GF-D8 (cell line): ENCODE results near the gene COL6A3.

Experiments used
- DNase-seq: peaks from one replicate; lab custom pipeline; 2025; lab: John Stamatoyannopoulos, UW

The COL6A3 gene

DNA sequence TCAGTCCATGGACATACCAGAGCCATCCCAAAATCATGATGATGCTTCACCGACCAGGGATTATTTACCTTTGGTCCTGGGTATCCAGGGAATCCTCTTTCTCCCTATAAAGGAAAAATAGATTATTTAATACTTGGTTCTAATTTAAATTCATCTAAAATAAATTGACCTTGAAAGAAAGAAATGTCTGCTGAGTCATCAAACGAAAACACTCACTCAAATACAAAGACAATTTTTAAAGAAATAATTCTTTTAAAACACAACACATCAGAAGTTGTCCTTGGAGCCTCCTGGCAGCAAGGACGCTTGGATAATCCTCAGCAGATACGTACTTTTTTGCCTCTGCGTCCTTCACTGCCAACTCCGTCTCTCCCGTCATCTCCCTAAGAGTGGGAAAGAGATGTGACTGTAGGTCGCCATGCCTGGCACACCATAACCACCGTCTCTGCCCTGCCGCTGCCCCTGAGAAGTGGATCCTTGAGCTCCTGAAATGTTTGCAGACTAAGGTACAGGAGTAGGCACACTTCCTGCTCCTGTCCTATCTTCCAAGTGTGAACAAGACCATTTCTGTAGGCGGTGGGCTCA is 65.6 kb downstream of the COL6A3 start:
- no peak for DNase-seq

DNA sequence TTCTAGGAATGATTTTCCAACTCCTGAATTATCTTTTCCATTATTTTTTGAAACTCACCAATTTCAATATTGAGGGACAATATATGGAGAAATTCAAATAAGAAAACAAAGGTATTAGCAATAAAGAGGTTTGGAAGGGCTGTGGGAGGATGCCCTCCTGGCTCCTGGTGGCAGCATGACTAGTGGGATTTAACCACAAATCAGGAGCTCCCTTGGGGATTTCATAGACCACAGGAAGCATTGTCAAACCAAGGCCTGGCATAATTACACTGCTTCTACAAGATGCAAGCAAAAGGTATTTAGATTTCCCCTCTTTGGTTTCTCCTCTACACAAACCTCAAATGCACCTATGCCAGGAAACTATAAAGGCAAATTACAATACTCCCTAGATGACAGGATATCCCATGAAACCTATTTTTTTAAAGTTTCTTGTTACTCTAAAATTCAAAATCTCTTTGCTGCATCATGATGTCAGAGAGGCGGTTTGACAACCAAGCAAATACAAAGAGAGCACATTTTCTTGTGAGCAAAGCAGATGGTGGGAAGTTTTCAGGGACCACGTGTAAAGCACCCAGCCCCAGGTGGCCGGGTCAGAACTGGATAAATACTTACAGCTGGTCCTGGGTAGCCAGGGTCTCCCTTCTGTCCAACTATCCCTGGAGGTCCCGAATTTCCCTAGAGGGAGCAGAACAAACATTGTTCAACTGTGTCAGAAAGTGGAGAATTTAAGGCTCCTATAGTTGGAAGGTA is 67.9 kb downstream of the COL6A3 start:
- DNase-seq: no peak

DNA sequence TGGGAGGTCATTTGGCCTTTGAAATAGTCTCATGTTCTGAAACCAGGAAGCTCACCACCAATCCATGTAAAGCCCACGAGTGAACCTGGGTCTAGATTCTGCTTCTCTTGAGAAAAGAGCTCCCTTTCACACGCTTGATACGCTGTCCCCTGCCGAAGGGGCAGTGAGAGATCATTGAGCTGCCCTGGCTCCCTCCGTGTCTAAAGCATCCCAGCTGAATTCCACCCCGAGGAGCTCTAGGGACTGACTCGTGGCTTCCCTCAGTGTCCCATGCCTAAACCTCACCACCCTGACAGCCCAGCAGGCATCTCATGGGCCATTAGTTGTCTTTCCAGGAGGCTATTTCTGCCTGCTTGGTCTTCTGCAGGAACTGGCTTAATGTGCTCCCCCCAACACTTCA is 68.6 kb downstream of the COL6A3 start:
- DNase-seq: no peak

DNA sequence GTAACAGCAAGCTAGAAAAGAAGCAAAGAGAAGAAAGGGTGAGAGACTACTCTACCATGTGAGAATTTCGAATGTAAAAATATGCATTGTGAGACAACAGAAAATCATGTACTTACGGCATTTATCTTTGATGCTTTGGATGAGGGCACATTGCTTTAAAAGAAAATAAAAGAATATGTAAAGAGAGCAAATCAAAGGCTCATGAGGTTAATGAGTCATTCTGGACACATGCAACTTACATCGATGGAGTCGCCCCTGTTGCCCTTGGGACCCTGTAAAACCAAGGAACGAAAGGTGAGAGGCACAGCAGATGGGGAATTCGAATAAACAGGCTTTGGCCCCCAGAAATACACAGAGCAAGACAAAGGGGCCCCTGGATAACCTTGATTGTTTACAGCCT is 69.0 kb downstream of the COL6A3 start:
- no peak for DNase-seq

DNA sequence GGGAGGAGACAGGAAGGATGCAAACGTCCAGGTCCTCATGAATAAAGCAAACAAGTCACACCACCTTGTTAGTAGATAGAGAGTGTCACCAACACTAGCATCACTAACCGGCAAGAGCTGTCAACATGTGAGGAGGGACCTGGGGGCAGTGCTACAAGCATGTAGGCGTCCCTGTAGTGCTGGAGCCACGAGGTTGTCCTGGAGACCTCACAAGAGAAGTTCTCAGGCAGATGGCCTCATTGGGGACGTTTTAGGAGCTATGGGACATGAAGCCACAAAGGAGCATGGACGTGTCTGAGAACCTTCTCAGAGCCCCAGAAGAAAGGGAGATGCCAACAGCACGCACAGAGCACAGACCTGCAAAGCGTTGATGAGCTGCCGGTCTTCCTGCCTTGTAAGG is 70.0 kb downstream of the COL6A3 start:
- no peak for DNase-seq

DNA sequence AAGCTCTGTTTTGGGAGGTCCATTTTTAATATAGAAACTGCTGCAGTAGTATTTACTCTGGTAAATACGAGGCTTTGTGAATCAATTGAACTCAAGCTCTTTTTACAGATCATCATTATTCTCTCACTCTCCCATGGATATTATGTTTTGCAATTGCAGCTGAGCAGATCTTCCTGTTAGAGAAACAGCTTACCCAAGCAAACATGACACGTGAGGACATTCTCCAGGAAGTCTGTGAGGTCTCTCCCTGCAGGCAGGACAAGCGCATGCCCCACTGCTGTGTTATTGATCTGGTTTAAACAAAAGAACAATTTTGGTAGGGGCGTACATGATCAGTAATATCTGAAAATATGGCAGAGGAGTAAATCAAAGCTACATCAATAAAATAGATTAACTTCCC is 72.1 kb downstream of the COL6A3 start:
- DNase-seq: no peak

DNA sequence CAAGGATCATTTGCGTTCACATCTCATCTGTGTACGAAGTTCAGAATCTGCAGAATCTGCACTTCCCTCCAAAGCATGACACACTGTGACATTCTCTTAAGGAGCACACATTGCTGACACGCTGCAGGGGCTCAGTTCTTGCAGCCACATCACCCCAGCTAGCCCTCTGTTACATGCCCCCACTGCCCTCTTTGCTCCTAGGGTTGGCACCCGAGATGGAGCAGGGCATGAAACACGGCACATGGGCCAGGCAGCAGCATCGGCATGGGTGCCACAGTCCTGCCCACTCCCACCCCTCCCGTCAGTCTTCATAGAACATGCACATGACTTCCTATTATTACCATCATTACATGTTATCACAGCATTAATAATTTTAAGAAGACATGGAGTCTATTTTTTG is 76.4 kb downstream of the COL6A3 start:
- DNase-seq: no peak

DNA sequence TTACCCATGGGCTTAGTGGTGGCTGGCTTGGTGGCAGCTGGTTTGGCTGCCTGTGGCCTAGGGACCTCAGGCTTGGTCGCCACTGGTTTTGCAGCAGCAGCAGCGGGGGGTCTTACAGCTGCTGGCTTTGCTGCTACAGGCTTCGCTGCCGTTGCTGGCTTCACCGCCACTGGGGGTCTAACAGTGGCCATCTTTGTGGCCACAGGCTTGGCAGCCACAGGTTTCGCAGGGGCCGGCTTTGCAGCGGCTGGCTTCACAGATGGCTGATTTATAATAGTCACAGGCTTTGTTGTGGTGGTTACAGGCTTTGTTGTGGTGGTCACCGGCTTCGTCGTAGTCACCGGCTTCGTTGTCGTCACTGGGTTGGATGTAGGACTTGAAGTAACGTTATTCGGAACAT is 77.8 kb downstream of the COL6A3 start:
- DNase-seq: no peak

DNA sequence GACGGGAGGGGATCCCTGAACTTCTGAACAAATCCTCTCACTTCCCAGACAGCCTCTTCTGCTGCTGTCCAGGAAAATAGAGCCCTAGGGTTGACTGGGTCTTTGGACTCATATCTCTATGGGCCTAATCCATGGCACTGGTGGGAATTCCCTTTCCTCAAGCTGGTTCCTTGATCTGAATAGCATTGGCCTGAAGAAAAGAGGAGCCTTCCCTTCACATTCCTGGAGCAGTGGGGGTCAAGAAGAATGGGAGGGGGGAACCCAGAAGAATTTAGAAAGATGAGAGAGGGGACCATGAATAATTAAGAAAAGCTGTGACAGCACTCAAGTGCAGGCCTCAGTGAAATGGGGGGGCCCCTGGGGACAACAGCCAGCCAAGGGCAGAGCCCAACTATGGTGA is 80.2 kb downstream of the COL6A3 start:
- no peak for DNase-seq

DNA sequence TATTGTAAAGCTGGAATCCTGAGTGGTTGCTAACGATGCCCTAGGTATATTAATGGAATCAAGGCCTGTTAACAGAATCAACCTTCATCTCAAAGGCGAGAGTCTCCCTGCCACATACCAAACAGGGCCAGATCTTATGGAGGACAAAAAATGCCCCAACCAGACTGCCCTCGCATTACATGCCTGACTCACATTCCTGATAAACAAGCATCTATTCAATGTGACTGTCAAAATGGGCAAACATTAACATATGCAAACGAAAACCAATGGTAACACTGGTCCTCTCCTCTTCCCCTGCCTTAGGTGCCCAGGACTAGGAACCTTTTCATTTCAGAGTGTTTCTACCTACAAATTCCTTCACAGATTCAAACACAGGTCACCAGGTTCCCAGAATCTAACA is 83.4 kb downstream of the COL6A3 start:
- no peak for DNase-seq

DNA sequence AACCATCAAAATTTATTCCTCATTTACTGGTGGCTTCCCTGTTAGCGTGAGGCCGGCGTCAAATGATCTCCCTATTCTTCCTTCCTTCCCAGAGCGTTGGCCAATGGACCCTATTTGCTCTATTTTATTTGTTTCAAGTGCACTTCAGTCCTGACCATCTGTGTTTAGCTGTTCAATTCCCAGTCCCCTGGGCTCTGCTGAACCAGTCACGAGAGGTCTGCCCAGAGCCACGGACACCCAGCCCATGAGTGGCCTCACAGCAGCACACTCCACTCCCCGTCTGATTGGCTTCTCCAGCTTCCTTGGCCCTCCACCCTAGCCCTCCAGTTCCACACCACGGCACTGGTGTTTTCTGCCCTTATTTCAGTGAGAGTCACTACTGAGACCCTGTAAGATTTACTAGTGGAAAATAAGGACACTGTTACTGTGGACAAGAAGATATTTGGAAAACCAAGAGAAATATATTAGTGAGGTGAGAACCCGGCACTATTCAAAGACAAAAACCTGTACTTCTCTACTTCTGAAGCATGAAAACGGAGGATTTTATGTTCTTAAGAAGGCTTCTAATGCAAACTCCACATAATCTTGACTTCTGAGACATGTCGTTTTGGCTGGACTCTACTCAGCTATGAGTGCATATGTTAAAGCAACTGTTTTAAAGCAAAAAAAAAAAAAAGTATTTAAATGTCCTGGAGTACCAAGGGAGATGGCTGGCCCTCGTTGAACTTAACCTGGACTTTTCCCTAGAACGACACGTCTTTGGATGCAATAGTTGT is 86.6 kb downstream of the COL6A3 start:
- no peak for DNase-seq

DNA sequence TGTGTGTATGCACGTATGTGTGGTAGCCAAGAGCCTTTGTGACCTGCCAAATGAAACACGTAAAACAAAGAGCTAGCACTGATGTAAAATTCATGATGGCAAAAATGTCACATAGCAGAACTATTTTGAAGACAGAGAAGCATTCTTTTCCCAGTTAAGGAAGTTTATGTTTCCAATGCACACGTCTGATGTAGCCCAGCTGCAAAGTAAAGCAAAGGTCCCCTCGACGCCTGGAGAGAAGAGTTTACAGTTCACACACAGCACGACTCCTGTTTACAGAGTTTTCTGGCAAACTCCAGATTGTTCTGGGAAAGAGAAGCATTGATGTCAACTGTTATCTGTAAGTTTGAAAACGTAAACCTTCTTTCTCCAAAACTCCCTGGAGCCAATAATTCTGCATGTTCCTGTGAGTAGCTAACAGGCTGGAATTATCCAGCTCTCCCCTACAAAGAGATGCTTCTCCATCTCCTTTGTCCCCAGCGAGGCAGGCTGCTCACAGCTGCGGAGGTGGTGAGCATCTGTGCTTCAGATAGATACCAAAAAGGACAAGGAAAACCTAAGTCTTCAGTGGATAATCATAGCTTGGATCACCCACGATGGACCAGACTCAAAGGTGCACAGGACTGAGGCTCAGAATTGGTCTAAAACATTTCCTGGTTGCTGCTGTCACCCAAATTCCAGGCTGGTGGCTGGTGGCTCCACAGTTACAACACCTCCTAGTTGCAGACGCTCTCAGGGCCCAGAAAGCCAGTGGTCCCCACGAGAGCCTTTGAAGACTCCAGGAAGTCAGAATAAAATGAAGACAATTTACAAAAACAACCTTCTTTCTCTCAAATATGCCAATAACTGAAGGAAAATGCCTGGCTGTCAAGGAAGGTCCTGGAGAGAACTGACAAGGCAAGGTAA is 87.4 kb downstream of the COL6A3 start:
- DNase-seq: no peak

DNA sequence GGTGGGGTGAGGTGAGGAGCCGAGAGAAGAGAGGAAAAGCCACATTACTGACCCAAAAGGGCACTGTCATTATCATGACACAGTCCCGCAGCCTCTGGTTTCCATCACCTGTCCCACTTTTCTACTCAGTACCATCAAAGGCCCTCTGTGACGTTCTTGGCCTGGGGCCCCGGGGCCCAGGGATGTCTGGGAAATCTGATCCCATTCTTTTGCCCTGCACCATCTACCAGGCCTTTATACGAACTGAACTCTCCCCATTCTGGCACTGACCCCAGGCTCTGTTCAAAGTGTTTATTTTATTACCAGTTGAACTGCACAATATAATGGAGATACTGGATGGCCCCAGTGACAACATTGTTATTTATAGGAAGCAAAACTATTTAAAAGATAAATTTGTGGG is 89.1 kb downstream of the COL6A3 start:
- DNase-seq: no peak

DNA sequence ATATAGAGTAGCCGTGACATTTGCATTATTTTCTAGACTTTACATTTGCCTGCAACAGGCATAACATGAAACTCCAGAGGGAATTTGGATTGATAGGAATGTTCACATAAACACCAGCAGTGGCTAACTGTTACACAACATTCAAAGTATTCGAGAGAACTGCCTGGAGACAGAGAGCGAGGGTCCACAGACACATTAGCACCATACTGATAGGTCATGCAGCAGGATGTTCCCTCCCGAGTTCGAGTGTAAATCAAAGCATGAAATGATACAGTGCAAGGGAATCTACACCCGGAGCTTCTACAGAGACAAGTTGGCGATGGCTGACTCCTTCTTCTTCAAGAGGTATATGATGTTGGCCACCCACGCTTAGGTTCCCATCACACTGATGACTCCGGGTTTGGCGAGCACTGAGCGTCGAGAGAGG is 89.5 kb downstream of the COL6A3 start:
- no peak for DNase-seq

DNA sequence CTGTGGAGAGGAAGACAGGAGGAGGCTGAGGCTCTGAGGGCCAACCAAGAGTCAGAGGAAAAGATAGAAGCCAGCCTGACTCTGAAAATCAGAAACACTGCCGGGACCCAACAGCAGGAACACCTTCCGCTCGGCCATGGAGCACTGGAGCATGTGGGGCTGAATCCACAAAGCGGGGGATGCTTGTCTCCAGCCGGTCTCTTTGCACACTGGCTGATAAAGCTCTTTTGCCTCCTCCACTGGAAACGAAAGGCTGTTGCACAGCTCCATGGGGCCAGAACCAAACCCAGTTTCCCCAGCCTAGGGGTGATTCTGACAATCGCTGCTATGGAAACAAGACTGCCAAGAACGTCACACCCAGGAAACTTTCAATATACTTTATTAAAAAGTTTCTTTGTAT is 90.3 kb downstream of the COL6A3 start:
- no peak for DNase-seq

DNA sequence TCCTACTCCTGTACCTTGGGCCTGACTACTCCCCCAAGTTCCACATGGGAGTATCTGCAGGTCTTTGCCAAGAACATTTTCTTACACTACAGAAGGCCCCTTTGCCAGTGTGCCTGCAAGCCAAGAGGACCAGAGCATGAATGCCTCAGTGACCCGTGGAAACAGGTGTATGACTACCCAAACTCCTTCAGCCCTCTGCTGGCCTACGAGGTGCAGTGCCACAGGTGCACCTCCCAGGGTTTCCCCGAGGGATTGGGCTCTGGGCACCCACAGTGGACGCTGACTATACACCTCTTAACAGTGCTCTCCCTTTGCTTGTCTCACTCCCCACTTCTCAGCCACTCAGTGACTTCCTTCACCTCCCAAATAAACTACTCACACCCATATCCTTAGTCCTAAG is 91.4 kb downstream of the COL6A3 start:
- no peak for DNase-seq

DNA sequence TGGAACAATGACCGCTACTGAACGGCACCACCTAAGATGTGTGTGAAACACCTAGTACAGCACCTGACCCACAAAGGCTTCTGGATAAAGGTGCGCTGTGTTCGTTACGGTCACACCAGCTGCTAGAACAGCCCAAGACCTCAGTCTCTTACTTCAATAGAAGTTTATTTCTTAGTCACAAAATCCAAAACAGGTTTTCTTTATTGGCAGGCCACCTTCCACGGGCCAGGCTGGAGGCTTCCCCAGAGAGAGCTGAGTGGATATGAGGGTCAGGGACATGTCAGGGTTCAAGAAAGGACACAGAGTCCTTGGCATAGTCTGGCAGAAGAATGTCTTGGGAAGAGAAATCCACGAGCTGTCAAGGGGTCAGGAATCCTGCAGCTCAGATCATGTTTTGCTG is 92.2 kb downstream of the COL6A3 start:
- DNase-seq: no peak

DNA sequence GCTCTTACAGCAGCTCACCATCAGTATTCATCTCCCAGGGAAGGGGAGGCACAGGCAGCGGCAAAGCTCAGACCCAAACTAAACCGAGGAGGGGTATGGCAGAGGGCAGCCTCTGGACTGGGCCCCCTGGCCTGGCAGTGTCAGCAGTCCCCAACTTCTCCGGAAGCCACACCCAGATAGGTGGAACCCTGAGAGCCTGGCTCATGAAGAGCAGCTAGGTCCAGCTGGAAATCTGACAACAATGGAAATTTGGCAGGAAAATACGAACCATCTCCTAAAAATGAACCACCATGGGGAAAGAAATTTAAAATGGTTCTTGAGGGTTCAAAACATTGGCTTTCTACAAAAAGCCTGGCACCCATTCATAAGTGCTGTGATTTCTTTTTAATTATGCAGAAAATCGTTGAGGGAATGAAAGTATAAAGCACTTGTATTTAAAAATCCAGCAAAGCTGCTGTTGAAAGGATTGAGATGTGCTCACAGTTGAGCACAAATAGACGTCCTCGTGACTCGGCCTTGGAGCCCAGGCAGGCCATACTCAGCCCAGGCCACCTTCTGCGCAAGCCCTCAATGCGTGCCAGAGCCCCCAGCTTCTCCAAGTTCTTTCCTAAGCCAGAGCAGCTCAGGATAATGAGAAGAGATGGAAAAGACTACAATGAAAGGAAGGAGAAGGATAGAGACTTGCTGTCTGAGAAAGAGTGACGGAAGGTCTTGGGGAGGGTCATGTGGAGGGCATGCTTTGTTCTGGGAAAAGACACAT is 93.0 kb downstream of the COL6A3 start:
- no peak for DNase-seq

DNA sequence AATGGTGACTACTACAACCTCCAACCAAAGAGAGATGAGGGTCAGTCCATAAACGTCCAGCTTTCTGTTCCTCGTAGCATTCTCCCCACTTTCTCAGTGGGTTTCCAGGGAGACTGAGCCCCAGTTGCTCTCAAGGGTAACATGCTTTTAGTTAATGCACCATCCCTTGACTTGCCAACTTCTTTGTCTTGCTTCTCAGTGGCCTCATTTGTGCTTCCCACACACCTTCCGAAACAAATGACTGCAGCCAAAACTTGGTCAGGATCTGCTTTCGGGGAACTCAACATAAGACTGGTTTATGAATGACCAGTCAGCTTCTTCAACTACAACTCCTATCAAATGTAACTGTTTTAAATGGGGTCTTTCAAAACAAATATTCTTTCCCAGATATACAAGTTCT is 94.1 kb downstream of the COL6A3 start:
- no peak for DNase-seq

DNA sequence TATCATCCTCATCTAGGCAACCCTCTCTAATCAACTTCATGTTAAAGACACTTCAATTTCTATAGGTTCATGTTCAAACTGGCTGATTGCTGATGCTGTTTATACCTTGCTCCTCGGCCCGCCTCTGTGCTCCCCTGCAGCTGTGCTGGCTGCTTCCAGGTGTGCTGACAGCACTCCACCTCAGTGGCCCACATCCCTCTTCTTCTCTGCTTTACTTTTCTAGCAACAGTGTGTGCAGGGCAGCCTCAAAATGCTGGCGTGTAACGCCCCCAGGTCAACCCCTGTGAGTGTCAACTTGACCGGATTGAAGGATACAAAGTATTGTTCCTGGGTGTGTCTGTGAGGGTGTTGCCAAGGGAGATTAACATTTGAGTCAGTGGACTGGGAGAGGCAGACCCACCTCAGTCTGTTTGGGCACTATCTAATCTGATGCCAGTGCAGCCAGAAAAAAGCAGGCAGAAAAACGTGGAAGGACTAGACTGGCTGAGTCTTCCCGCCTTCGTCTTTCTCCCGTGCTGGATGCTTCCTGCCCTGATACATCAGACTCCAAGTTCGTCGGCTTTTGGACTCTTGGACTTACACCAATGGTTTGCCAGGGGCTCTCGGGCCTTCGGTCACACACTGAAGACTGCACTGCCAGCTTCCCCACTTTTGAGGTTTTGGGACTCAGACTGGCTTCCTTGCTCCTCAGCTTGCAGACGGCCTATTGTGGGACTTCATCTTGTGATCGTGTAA is 94.7 kb downstream of the COL6A3 start:
- no peak for DNase-seq

DNA sequence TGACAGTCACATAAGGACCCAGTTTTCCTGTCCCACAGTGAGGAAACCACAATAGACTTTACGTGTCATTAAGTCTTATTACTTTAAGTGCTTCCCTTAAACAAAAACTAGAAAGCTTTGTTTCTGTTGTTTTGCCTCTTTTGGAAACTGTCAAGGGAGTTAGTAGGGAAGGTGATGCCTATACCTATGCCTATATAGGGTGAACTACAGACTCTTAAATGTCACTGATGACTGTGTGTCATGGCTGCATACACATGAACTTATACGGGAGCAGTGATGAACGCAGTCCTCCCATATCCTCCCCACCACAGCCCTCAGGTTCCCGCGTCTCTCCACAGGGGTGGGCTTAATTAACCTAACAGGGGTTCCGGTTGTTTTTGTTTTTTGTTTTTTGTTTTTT is 97.6 kb downstream of the COL6A3 start:
- no peak for DNase-seq
